SK-N-SH treated with all-trans-retinoic acid at 6 μM for 48 hours (cell line): ENCODE data around the gene COL19A1.

ENCODE experiments used
- ATAC-seq: fragments of 200-7000 bp; cut with Tn5 transposase; 3 replicates; pipeline ENCODE4 v1.9.1; 2020; ENCODE audit warnings: mild to moderate bottlenecking, moderate library complexity
- ARNTL ChIP-seq: fragments of 450-650 bp; formaldehyde crosslinking; IDR thresholded peaks from 2 replicates; pipeline ENCODE4 v1.5.0; 2020; ENCODE audit warnings: low read depth, mild to moderate bottlenecking, moderate library complexity, borderline replicate concordance
- BACH2 ChIP-seq: fragments of 250-450 bp; sonication (Bioruptor Pico); IDR thresholded peaks from 2 replicates; pipeline ENCODE4 v1.9.0; 2021; ENCODE audit warnings: mild to moderate bottlenecking, borderline replicate concordance
- CREB5 ChIP-seq: fragments of 250-450 bp; sonication (Bioruptor Pico); IDR thresholded peaks from 2 replicates; pipeline ENCODE4 v1.5.1; 2020; ENCODE audit warnings: low read depth, mild to moderate bottlenecking, moderate library complexity
- ESRRG ChIP-seq: fragments of 250-450 bp; sonication (Bioruptor Pico); IDR thresholded peaks from 2 replicates; pipeline ENCODE4 v1.6.1; 2021; ENCODE audit warnings: mild to moderate bottlenecking
- GLIS3 ChIP-seq: fragments of 250-450 bp; sonication (Bioruptor Pico); IDR thresholded peaks from 2 replicates; pipeline ENCODE4 v1.5.0; 2020; ENCODE audit warnings: mild to moderate bottlenecking, moderate library complexity
- ISL1 ChIP-seq: fragments of 250-450 bp; sonication (Bioruptor Pico); IDR thresholded peaks from 2 replicates; pipeline ENCODE4 v2.1.2; 2022; ENCODE audit warnings: mild to moderate bottlenecking, moderate library complexity
- OSR1 ChIP-seq: fragments of 250-450 bp; sonication (Bioruptor Pico); IDR thresholded peaks from 2 replicates; pipeline ENCODE4 v1.8.0; 2022; ENCODE audit warnings: moderate library complexity, mild to moderate bottlenecking, inconsistent platforms
- PPARA ChIP-seq: fragments of 250-450 bp; sonication (Bioruptor Pico); IDR thresholded peaks from 2 replicates; pipeline ENCODE4 v1.5.0; 2020; ENCODE audit warnings: mild to moderate bottlenecking, borderline replicate concordance
- RARB ChIP-seq: fragments of 250-450 bp; sonication (Bioruptor Pico); IDR thresholded peaks from 2 replicates; pipeline ENCODE4 v1.8.0; 2021; ENCODE audit warnings: mild to moderate bottlenecking, moderate library complexity
- SNAI2 ChIP-seq: fragments of 250-450 bp; sonication (Bioruptor Pico); IDR thresholded peaks from 2 replicates; pipeline ENCODE4 v1.5.0; 2020; ENCODE audit warnings: mild to moderate bottlenecking, moderate library complexity
- TCF4 ChIP-seq: fragments of 250-450 bp; sonication (Bioruptor Pico); IDR thresholded peaks from 2 replicates; pipeline ENCODE4 v1.8.0; 2021; ENCODE audit warnings: mild to moderate bottlenecking, moderate library complexity, borderline replicate concordance
- TOX ChIP-seq: fragments of 250-450 bp; sonication (Bioruptor Pico); IDR thresholded peaks from 2 replicates; pipeline ENCODE4 v1.8.0; 2021; ENCODE audit warnings: mild to moderate bottlenecking, moderate library complexity, borderline replicate concordance
- ZC3H10 ChIP-seq: fragments of 250-450 bp; sonication (Bioruptor Pico); IDR thresholded peaks from 2 replicates; pipeline ENCODE4 v1.5.1; 2021; ENCODE audit warnings: mild to moderate bottlenecking, moderate library complexity
- ZFP3 ChIP-seq: fragments of 250-450 bp; sonication (Bioruptor Pico); IDR thresholded peaks from 2 replicates; pipeline ENCODE4 v1.5.0; 2020; ENCODE audit warnings: mild to moderate bottlenecking, moderate library complexity
- ZFP30 ChIP-seq: fragments of 450-650 bp; formaldehyde crosslinking; IDR thresholded peaks from 2 replicates; pipeline ENCODE4 v1.5.0; 2022; ENCODE audit warnings: mild to moderate bottlenecking, moderate library complexity
- ZNF565 ChIP-seq: fragments of 450-650 bp; formaldehyde crosslinking; conservative IDR thresholded peaks from 2 replicates; pipeline ENCODE4 v1.5.0; 2020; ENCODE audit warnings: low read depth, mild to moderate bottlenecking, moderate library complexity
- ZNF70 ChIP-seq: fragments of 450-650 bp; formaldehyde crosslinking; IDR thresholded peaks from 2 replicates; pipeline ENCODE4 v1.5.0; 2020; ENCODE audit warnings: mild to moderate bottlenecking, moderate library complexity
- ZNF8 ChIP-seq: fragments of 450-650 bp; formaldehyde crosslinking; IDR thresholded peaks from 2 replicates; pipeline ENCODE4 v1.5.0; 2020; ENCODE audit warnings: mild to moderate bottlenecking, moderate library complexity
- TF ChIP-seq, protein P1 (sequence below): fragments of 250-450 bp; sonication (Bioruptor Pico); IDR thresholded peaks from 2 replicates; pipeline ENCODE4 v1.5.1; 2021; ENCODE audit warnings: mild to moderate bottlenecking, moderate library complexity
- TF ChIP-seq, protein P2 (sequence below): fragments of 250-450 bp; sonication (Bioruptor Pico); IDR thresholded peaks from 2 replicates; pipeline ENCODE4 v1.8.0; 2020; ENCODE audit warnings: mild to moderate bottlenecking, moderate library complexity, borderline replicate concordance
- TF ChIP-seq, protein P3 (sequence below): fragments of 250-450 bp; sonication (Bioruptor Pico); IDR thresholded peaks from 2 replicates; pipeline ENCODE4 v1.8.0; 2021; ENCODE audit warnings: low read depth, mild to moderate bottlenecking, moderate library complexity, borderline replicate concordance

Gene COL19A1

GRCh38 chr6:69865126-69865525 is 1.2 kb upstream of the COL19A1 start:
- TF ChIP-seq OSR1 (no peak), ZFP3 (CRISPR knock-in tag) (no peak), SNAI2 (no peak), ESRRG (CRISPR knock-in tag) (no peak), ISL1 (CRISPR knock-in tag) (peak; percentile 74), TCF4 (CRISPR knock-in tag) (no peak), TOX (CRISPR knock-in tag) (no peak)
- TF ChIP-seq, protein P1, sequence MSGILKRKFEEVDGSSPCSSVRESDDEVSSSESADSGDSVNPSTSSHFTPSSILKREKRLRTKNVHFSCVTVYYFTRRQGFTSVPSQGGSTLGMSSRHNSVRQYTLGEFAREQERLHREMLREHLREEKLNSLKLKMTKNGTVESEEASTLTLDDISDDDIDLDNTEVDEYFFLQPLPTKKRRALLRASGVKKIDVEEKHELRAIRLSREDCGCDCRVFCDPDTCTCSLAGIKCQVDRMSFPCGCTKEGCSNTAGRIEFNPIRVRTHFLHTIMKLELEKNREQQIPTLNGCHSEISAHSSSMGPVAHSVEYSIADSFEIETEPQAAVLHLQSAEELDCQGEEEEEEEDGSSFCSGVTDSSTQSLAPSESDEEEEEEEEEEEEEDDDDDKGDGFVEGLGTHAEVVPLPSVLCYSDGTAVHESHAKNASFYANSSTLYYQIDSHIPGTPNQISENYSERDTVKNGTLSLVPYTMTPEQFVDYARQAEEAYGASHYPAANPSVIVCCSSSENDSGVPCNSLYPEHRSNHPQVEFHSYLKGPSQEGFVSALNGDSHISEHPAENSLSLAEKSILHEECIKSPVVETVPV = no peak

DNA sequence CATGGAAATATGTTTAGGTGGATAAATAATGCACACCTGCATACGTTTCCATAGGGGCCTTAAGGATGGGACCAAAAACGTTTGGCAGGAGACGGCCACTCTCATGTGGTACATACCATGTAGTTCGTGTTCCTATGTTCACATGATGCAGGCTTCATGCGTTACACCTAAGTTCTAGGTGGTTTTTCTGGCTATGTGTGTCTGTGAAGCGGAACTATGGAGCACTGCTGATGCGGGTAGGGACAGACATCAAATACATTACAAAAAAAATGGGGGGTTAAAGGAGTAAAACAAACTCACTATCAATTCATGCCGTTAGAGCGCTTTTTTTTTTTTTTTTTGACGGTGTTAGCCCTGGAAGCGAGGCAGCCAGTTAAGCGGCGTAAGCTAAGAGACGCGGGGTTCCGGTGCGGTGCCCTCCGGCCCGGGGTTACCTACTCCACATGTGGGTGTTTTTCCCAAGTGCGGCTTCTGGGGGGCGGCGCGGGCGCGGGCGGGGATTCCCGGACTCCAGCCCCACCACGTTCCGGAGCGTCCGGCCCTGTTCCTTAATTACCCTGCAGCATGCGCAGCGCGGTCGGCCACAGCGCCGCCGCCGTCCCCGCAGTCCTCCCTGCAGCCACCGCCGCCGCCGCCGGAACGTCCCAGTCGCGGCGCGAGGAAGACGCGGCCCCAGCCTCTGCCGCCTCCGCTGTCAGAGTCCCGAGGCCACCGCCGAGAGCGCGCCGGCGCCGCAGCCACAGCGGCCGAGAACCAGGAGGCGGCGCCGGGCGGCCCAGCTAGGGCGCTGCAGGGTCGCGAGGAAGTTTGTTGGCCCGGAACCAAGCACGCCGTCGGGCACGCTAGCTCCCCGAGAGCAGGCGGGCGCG is 648 bp downstream of the COL19A1 start:
- ATAC-seq = peak; percentile 86
- TF ChIP-seq, protein P2, sequence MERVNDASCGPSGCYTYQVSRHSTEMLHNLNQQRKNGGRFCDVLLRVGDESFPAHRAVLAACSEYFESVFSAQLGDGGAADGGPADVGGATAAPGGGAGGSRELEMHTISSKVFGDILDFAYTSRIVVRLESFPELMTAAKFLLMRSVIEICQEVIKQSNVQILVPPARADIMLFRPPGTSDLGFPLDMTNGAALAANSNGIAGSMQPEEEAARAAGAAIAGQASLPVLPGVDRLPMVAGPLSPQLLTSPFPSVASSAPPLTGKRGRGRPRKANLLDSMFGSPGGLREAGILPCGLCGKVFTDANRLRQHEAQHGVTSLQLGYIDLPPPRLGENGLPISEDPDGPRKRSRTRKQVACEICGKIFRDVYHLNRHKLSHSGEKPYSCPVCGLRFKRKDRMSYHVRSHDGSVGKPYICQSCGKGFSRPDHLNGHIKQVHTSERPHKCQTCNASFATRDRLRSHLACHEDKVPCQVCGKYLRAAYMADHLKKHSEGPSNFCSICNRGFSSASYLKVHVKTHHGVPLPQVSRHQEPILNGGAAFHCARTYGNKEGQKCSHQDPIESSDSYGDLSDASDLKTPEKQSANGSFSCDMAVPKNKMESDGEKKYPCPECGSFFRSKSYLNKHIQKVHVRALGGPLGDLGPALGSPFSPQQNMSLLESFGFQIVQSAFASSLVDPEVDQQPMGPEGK (CRISPR knock-in tag) = no peak
- TF ChIP-seq ZFP3 (CRISPR knock-in tag) = peak; percentile 95

More at GRCh38 chr6:69865126-69865525, 1.2 kb upstream of the COL19A1 start:
- peak; percentile 16 for ATAC-seq

DNA sequence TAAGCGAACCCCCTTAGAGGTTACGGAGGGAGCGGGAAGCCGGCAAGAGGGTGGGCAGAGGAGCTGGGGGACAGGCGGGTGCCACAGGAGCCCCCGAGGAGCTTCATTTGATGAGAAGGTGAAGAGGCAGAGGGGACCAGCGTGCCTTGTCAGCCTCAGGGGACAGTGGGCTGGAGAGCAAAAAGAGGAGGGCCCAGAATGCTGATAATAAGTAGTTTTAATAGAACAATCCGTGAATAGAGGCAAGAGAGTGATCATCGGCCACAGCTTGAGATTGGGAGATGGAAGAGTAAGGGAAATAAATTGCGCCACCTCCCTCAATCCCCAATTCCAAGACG is 1.3 kb downstream of the COL19A1 start:
- no peak for TF ChIP-seq ZNF8 (CRISPR knock-in tag)
- no peak for TF ChIP-seq CREB5 (CRISPR knock-in tag)
- TF ChIP-seq ZNF70 (CRISPR knock-in tag) = no peak
- TF ChIP-seq, protein P2 (CRISPR knock-in tag) = no peak
- TF ChIP-seq ZC3H10 (CRISPR knock-in tag) = no peak
- no peak for TF ChIP-seq ISL1 (CRISPR knock-in tag)
- TF ChIP-seq BACH2 = no peak
- TF ChIP-seq GLIS3 = no peak
- TF ChIP-seq ZNF565 = no peak
- TF ChIP-seq RARB (CRISPR knock-in tag) = no peak
- TF ChIP-seq ZFP30 (CRISPR knock-in tag) = no peak
- no peak for TF ChIP-seq PPARA (CRISPR knock-in tag)
- TF ChIP-seq, protein P1 = no peak
- no peak for TF ChIP-seq ARNTL (CRISPR knock-in tag)
- TF ChIP-seq SNAI2 = no peak
- TF ChIP-seq, protein P3, sequence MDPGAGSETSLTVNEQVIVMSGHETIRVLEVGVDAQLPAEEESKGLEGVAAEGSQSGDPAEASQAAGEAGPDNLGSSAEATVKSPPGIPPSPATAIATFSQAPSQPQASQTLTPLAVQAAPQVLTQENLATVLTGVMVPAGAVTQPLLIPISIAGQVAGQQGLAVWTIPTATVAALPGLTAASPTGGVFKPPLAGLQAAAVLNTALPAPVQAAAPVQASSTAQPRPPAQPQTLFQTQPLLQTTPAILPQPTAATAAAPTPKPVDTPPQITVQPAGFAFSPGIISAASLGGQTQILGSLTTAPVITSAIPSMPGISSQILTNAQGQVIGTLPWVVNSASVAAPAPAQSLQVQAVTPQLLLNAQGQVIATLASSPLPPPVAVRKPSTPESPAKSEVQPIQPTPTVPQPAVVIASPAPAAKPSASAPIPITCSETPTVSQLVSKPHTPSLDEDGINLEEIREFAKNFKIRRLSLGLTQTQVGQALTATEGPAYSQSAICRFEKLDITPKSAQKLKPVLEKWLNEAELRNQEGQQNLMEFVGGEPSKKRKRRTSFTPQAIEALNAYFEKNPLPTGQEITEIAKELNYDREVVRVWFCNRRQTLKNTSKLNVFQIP (CRISPR knock-in tag) = no peak
- ATAC-seq = peak; percentile 38
